HAP-1 (cell line): ENCODE measurements around the gene ADGRB2.

Experiments
- DNase-seq, 2 experiments: peaks; one replicate each; pipeline ENCODE4 v3.0.0-alpha.2; 2016 to 2020; ENCODE audit warnings: low spot score in 2 of 2
- H3K27me3 ChIP-seq: fragments of 250-450 bp; sonication (Bioruptor Pico); 2 replicates; pipeline ENCODE4 v1.5.1; 2020; ENCODE audit warnings: low read depth, mild to moderate bottlenecking, moderate library complexity
- H3K36me3 ChIP-seq: fragments of 250-450 bp; sonication (Bioruptor Pico); replicated peaks from 2 replicates; pipeline ENCODE4 v1.5.1; 2020; ENCODE audit warnings: mild to moderate bottlenecking
- H3K4me1 ChIP-seq: fragments of 250-450 bp; sonication (Bioruptor Pico); 2 replicates; pipeline ENCODE4 v1.5.1; 2020; ENCODE audit warnings: mild to moderate bottlenecking
- H3K4me3 ChIP-seq: fragments of 250-450 bp; sonication (Bioruptor Pico); 2 replicates; pipeline ENCODE4 v1.5.1; 2020; ENCODE audit warnings: mild to moderate bottlenecking, moderate library complexity
- H3K9me3 ChIP-seq: fragments of 250-450 bp; sonication (Bioruptor Pico); 2 replicates; pipeline ENCODE4 v1.5.1; 2020; ENCODE audit warnings: mild to moderate bottlenecking, moderate library complexity
- in situ Hi-C: fragments of 300-500 bp; cut with MboI; formaldehyde crosslinking; loops from 3 replicates; pipeline ENCODE4 v1.14.3; 2020; ENCODE audit warnings: low sequenced_read_pairs, inconsistent platforms, mixed read lengths

ADGRB2 gene

DNA sequence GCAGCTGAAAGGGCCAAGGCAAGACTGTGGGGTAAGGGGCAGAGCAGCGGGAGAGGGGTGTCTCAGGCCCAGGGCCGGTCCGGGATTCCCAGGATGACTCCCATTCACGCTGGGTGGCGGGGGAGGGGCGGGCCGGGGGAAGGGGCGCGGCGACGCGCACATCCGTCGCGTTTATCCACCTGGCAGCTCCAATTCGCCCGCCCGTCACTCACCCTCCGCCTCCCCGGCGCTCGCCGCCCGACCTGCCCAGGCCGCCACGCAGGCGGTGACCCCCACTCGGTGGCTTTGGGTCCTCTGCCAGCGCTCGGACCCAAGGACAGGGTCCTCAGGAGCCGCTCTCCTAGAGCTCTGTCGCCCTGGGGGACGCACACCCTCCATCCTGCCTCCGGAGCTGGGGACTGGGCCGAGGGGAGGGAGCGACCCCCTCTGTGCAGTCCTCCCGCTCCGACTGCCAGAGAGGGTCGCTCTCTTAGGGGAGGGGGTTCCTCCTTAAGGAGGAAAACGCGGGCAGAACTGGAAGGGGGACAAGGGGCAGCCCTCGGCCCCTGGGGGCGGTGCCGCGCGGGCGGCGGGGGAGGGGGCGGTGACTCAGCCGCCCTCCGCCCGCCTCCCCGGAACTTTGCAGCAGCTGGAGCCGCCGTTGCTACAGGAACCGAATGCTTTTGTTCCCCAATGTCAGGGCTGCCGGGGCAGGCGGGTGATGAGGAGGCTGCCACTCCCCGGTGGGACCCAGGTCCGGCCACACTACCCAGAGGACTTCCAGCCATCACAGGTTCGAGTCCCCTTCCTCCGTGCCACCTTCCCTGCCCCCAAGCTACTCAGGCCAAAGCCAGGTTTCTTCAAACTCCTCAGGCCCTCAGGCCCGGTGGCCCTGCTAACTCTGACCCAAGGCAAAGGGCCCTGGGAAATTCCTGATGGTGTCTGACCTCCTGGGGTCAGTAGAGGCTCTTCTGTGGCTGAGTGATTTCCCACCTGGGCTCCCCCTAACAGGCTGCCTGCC lies 3.4 kb downstream of the ADGRB2 start:
- H3K36me3 ChIP-seq, result peaks cover 3% of the 10 kb centered on the region
- peaks cover 20% of the 10 kb centered on the region for H3K4me1 ChIP-seq
- H3K4me3 ChIP-seq, result peak overlapping the region; percentile 38
- no peaks in the 10 kb centered on the region for H3K9me3 ChIP-seq
- no peaks in the 10 kb centered on the region for H3K27me3 ChIP-seq
- peak; percentile 41 to 78 for DNase-seq
- in situ Hi-C loops, result no loop called here

DNA sequence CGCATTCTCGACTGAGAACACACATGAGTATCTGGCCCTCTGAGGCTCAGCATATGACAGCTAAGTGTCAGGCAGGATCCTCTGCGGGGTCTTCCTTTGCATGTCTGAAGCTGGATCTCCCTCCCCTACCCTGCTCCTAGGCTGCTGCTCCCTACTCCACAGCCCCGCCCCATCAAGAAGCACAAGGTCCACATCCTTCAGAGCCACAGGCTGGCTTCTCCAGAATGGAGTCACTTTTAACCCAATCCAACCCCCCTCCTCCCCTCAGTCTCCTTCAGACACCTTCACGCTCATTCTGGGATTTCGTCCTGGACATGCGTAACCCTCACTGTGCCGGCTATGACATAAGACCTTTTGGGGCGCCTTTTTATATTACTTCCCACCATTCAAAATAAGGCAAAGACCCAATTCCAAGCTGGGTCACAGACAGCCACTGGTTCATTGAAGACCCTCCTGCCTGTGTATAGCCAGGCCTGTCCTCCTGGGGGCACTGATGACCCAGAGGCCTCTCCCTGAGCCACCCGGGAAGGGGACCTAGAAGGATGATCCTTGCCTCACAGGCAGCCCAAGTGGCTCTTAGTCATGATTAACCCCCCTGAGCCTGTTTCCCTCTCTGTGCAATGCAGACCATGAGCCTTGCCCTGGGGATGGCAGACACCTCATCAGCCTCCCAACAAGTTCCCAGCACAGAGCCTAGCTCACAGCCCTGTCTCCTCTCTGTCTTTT lies 4.7 kb downstream of the ADGRB2 start:
- Histone ChIP-seq H3K36me3 (peaks cover 3% of the 10 kb centered on the region), H3K4me3 (no peak overlapping the region), H3K4me1 (peaks cover 14% of the 10 kb centered on the region), H3K27me3 (no peaks in the 10 kb centered on the region), H3K9me3 (no peaks in the 10 kb centered on the region)
- no peak for DNase-seq
- in situ Hi-C loops, result no loop called here

DNA sequence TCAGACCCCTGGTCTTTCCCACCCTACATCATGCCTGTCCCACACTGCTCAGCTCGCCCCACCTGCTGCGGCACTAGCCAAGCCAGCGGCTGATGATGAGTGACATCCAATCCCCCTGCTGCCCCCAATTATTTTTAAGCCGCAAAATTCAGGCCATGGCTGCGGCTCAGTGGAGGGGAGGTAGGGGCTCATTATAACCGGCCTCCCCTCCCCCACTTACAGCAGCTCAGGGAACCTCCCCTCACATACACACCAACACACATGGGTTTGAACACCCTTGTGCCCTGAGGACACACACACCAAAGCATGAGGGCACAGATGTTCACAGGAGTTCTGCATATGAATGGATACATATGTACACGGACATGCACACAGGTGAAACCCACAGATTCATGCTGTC lies 5.3 kb downstream of the ADGRB2 start:
- in situ Hi-C loops, result no loop called here
- H3K4me3 ChIP-seq, result no peak overlapping the region
- no peak for DNase-seq
- no peaks in the 10 kb centered on the region for H3K27me3 ChIP-seq
- peaks cover 13% of the 10 kb centered on the region for H3K4me1 ChIP-seq
- H3K9me3 ChIP-seq, result no peaks in the 10 kb centered on the region
- peaks cover 3% of the 10 kb centered on the region for H3K36me3 ChIP-seq

DNA sequence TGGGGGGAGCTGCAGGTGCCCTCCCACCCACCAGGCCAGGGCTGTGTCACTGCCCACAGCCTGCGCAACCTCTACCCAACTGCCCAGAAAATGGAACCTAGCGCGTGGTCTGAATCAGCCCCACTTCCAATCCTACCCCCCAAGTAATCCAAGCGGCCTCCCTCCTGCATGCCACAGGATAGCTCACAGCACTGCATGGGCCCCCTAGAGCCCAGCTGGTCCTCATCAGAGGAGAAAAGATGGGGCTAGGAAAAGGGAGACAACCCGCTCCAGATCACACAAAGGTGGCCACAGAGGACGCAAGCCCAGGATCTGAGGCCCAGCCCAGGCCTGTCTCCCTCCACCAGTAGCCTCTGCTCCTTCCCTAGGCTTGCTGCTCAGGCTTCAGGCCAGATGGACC lies 6.2 kb downstream of the ADGRB2 start:
- Histone ChIP-seq H3K9me3 (no peaks in the 10 kb centered on the region), H3K4me1 (peaks cover 13% of the 10 kb centered on the region), H3K27me3 (no peaks in the 10 kb centered on the region), H3K4me3 (no peak overlapping the region), H3K36me3 (peaks cover 3% of the 10 kb centered on the region)
- DNase-seq, result no peak
- in situ Hi-C loops, result no loop called here

DNA sequence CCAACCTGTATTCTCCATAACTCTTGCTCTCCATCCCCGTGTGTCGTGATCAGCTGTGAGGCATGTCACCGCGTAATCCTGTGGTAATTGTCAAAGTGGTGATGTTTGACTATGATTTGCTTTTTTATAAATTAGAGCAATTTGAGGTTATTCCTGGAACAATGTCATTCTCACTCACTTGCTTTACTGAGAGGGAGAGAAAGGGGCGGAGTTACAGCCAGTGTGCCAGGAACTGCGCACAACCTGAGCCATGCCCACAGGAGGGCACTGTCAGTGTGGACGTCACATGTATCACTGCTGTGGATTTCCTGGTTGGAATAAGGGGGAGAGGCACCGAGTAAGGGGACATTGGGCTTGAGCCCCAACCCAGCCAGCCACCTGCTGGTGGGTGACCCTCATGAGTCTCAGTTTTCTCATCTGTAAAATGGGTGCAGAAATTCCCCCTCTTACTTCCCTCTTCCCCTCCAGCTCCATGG lies 6.9 kb downstream of the ADGRB2 start:
- peaks cover 3% of the 10 kb centered on the region for H3K36me3 ChIP-seq
- H3K4me1 ChIP-seq, result peaks cover 12% of the 10 kb centered on the region
- no peak overlapping the region for H3K4me3 ChIP-seq
- in situ Hi-C loops, result no loop called here
- DNase-seq, result no peak
- no peaks in the 10 kb centered on the region for H3K9me3 ChIP-seq
- H3K27me3 ChIP-seq, result no peaks in the 10 kb centered on the region

DNA sequence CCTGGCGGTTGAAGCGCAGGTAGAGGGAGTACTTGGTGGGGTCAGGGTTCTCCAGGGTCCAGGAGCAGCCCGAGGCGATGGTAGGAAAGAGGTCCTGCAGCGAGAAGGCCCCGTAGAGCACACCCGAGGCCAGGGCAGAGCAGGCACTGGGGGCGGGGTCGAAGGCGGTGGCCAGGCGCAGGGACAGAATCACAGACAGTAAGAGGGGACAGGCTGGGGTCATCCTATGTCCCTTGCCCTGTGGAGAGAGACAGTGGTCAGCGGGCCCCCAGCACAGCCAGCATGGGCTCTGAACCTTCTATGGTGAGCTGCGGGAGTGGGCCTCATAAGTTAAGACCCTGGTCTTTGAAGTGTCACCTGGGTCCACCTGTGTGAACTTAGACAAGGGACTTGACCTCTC lies 7.6 kb downstream of the ADGRB2 start:
- no peaks in the 10 kb centered on the region for H3K27me3 ChIP-seq
- in situ Hi-C loops, result no loop called here
- no peak overlapping the region for H3K4me3 ChIP-seq
- H3K36me3 ChIP-seq, result peaks cover 3% of the 10 kb centered on the region
- H3K4me1 ChIP-seq, result peaks cover 10% of the 10 kb centered on the region
- no peak for DNase-seq
- H3K9me3 ChIP-seq, result no peaks in the 10 kb centered on the region

DNA sequence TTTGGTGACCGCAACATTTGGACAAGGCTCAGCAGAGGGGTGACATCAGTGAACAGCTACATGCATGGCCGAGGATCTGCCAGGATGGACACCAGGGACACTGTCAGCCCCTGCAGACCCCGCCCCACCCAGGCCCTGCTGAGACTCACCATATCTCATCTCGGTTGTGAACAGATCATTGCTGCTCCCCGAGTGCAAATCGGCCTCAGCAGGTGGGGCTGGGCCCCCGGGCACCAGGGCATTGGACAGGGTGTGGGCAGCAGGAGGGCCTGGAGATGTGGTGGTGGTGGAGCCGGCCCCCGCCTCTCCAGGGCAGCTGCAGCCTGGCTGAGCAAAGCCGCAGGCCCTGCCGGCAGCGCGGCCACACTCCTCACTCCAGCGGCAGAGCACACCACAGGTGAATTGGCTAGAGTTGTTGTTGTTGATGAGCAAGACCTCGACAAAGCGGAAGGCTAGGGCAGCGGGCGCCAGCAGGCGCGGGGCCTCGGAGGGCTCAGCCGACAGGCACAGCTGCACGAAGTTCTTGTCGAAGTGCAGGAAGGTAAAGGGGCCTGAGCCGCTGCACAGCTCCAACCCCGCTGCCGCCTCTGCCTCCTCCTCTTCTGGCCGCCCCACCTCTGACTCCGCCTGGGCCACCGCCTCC lies 8.2 kb downstream of the ADGRB2 start:
- Histone ChIP-seq H3K4me1 (peaks cover 4% of the 10 kb centered on the region), H3K36me3 (peaks cover 3% of the 10 kb centered on the region), H3K27me3 (no peaks in the 10 kb centered on the region), H3K9me3 (no peaks in the 10 kb centered on the region), H3K4me3 (no peak overlapping the region)
- DNase-seq, result no peak
- in situ Hi-C loops, result no loop called here

DNA sequence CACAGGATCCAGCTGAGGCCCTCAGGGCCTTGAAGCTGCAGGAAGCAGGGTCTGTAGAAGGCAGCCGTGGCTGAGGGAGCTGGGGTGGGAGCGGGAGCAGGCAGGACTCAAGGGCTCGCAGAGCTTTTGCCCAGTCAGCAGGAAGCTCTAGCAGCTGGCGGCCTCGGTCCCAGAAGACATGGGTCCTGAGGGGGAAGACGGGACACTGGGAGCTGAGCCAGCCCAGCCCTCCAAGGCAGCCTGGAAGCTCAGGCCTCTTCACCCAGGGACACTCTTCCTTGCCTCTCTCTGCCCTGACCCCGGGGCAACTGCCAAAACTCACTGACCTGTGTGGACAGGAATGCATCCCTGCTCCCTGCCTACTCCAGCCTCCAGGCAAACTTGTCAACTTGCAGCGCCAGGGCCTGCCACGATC lies 8.9 kb downstream of the ADGRB2 start:
- no peaks in the 10 kb centered on the region for H3K9me3 ChIP-seq
- H3K36me3 ChIP-seq, result peaks cover 3% of the 10 kb centered on the region
- H3K27me3 ChIP-seq, result no peaks in the 10 kb centered on the region
- no peak for DNase-seq
- in situ Hi-C loops, result no loop called here
- no peak overlapping the region for H3K4me3 ChIP-seq
- H3K4me1 ChIP-seq, result peaks cover 3% of the 10 kb centered on the region; the same call in 1 of the 2 replicates

DNA sequence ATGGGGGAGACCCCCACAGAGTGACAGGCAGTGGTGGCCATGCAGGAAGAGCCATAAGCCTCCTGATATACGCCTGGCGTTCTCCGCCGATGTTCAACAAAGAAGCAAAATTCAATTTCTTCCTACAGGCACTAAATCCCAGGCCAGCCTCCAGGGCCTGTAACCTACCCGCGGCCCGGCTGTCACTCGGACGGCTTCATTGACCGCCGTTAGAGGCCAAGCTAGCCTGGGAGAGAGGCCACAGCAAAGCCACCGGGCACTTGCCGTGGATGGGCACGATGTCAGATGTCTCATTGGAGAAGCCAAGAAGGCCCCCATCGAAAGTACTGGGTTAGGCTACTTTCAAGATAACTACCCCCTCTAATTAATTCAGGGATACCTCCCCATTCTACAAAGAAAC lies 9.7 kb downstream of the ADGRB2 start:
- H3K4me3 ChIP-seq, result no peak overlapping the region
- in situ Hi-C loops, result no loop called here
- no peaks in the 10 kb centered on the region for H3K27me3 ChIP-seq
- no peaks in the 10 kb centered on the region for H3K9me3 ChIP-seq
- peaks cover 3% of the 10 kb centered on the region for H3K36me3 ChIP-seq
- H3K4me1 ChIP-seq, result no peaks in the 10 kb centered on the region
- DNase-seq, result no peak

DNA sequence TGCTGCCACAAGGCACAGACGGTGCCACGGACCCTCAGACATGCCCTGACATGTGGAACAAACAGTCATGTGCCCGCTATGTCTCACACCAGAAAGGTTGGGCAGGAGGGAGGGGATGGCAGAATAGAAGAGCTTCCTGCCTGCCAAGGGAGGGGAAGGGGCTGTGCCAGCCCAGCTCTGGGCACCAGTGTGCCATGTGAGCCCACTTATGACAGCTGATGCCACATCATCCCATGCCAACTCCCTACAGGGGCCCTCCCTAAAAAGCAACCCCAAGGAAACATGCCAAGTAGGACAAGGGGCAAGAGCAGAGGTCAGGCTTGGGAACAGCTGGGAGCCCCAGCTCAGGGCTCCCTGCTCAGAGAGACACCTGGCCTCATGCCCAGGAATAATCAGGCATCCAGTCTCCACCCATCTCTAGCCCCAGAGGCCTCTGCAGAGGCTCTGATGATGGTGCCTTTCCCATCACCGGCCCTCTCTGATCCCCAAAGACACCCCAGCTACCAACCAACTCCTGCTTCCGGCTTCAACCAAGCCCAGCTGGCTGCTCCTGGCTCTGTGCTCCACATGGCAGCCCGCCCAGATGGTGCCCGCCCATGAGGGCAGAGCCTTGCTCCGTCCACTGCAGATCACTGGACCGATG lies 10.3 kb downstream of the ADGRB2 start:
- DNase-seq, result no peak

DNA sequence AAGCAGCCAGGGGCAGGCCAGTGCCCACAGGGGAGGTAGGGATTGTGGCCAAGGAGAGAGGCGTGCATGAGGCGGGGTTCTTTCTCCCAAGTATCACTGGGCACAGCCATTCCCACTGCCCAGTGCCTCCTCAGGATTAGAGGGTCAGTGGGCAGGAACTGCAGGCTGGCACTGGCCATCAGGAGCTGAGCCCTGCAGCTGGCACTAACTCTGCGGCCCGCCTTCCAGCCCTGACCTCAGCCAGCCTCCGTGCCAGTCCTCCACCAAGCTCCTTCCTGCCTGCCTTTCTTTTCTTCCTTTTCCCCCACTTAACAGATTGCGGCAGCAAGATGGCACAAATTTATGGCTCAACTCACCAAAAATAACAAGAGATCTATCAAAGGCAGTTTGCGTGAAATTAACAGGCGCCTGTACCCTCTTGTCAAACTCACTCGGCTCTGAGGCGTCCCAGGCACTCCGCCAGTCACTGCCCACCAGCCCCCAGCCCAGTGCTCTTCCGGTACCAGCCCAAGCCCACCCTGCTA lies 11.1 kb downstream of the ADGRB2 start:
- Histone ChIP-seq H3K9me3 (no peaks in the 10 kb centered on the region), H3K27me3 (no peaks in the 10 kb centered on the region), H3K36me3 (peaks cover 3% of the 10 kb centered on the region), H3K4me1 (no peaks in the 10 kb centered on the region), H3K4me3 (no peak overlapping the region)
- no peak for DNase-seq
- in situ Hi-C loops, result no loop called here

More for the DNA sequence above, 10.3 kb downstream of the ADGRB2 start:
- Histone ChIP-seq H3K27me3 (no peaks in the 10 kb centered on the region), H3K4me3 (no peak overlapping the region), H3K9me3 (no peaks in the 10 kb centered on the region), H3K4me1 (no peaks in the 10 kb centered on the region), H3K36me3 (peaks cover 3% of the 10 kb centered on the region)
- in situ Hi-C loops, result no loop called here

DNA sequence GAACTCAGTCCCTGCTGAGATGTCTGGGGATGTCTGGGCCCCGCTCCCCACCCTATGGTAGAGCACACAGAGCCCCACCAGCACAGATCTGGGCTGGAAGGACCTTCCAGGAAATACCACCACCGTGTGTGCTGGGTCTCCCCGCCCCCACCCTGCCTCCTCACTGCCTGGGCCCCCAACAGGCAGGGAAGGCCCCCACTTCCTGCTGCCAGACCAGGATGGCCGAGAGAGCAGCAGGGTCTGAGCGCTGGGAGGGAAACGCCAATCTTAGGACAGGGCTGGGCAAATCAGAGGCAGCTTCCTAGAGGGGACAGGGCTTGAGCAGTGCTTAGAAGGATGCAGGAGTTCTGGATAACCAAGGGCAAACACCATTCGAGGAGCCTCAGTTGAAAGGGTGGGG lies 11.9 kb downstream of the ADGRB2 start:
- in situ Hi-C loops, result no loop called here
- Histone ChIP-seq H3K36me3 (peaks cover 3% of the 10 kb centered on the region), H3K4me3 (no peak overlapping the region), H3K27me3 (no peaks in the 10 kb centered on the region), H3K4me1 (no peaks in the 10 kb centered on the region), H3K9me3 (no peaks in the 10 kb centered on the region)
- no peak for DNase-seq

DNA sequence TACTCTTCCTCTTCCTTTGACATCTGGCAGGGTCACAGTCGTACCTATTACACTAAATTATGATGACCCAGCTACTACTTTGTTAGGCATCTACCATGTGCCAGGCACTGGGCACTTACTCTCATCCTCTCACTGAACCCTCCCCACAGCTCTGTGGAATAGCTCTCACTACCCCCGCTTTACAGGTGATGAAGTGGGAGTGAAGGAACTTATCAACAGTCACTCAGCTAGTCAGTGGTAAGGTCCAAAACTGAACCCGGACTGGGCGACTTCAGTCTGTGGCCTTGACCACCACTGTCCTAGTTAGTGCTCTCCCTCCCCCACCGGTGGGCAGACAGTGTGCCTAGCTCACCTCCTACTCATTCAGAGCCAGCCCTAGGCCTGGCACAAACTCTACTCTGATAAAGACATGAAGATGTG lies 12.3 kb downstream of the ADGRB2 start:
- H3K4me3 ChIP-seq, result no peak overlapping the region

More for the DNA sequence above, 12.3 kb downstream of the ADGRB2 start:
- DNase-seq, result no peak
- H3K36me3 ChIP-seq, result no peaks in the 10 kb centered on the region
- in situ Hi-C loops, result no loop called here
- H3K27me3 ChIP-seq, result no peaks in the 10 kb centered on the region
- no peaks in the 10 kb centered on the region for H3K4me1 ChIP-seq
- H3K9me3 ChIP-seq, result no peaks in the 10 kb centered on the region
